Measurements from ENCODE around the gene RNF20.

Gene RNF20

DNA sequence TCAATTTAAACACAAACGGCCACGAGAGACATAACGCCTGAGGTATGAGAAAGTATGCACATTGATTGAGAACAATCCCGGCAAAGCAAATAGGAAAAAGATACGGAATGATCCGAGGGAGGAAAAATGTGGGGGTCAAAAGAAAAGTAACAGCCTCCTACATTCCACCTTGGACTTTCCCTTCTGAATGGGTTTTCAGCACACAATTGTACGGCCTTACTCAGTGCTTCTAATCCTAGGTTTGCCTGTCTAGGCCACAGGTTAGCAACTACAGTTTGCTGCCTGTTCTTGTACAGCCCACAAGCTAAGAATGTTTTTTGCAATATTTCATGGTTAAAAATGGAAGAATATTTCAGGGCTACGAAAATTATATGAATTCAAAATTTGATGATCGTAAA, 46.2 kb upstream of the RNF20 start (continued):
- TF ChIP-seq KLF8 (tag by site-specific recombination; IDR thresholded peaks at IDR 0.05), result no peak
- TF ChIP-seq, protein P1, sequence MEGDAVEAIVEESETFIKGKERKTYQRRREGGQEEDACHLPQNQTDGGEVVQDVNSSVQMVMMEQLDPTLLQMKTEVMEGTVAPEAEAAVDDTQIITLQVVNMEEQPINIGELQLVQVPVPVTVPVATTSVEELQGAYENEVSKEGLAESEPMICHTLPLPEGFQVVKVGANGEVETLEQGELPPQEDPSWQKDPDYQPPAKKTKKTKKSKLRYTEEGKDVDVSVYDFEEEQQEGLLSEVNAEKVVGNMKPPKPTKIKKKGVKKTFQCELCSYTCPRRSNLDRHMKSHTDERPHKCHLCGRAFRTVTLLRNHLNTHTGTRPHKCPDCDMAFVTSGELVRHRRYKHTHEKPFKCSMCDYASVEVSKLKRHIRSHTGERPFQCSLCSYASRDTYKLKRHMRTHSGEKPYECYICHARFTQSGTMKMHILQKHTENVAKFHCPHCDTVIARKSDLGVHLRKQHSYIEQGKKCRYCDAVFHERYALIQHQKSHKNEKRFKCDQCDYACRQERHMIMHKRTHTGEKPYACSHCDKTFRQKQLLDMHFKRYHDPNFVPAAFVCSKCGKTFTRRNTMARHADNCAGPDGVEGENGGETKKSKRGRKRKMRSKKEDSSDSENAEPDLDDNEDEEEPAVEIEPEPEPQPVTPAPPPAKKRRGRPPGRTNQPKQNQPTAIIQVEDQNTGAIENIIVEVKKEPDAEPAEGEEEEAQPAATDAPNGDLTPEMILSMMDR (tag by site-specific recombination; IDR thresholded peaks at IDR 0.05), result no peak
- no peak for TF ChIP-seq ZNF404 (tag by site-specific recombination; IDR thresholded peaks at IDR 0.05)
- no peak for TF ChIP-seq WT1 (tag by site-specific recombination; IDR thresholded peaks at IDR 0.05)
- TF ChIP-seq, protein P2, sequence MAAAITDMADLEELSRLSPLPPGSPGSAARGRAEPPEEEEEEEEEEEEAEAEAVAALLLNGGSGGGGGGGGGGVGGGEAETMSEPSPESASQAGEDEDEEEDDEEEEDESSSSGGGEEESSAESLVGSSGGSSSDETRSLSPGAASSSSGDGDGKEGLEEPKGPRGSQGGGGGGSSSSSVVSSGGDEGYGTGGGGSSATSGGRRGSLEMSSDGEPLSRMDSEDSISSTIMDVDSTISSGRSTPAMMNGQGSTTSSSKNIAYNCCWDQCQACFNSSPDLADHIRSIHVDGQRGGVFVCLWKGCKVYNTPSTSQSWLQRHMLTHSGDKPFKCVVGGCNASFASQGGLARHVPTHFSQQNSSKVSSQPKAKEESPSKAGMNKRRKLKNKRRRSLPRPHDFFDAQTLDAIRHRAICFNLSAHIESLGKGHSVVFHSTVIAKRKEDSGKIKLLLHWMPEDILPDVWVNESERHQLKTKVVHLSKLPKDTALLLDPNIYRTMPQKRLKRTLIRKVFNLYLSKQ (tag by site-specific recombination; IDR thresholded peaks at IDR 0.05; ENCODE audit: borderline replicate concordance), result no peak
- no peak for TF ChIP-seq ZBTB11 (tag by site-specific recombination; conservative IDR thresholded peaks at IDR 0.05; ENCODE audit: low read depth)
- no peak for TF ChIP-seq ZNF76 (tag by site-specific recombination; IDR thresholded peaks at IDR 0.05; ENCODE audit: borderline replicate concordance, low read depth)
- no peak for TF ChIP-seq ZNF600 (tag by site-specific recombination; IDR thresholded peaks at IDR 0.05)
- TF ChIP-seq SCRT2 (tag by site-specific recombination; IDR thresholded peaks at IDR 0.05), result no peak
- no peak for TF ChIP-seq ZXDB (tag by site-specific recombination; IDR thresholded peaks at IDR 0.05)
- no peak for TF ChIP-seq PBX3 (CRISPR knock-in tag; IDR thresholded peaks at IDR 0.05)
- no peak for TF ChIP-seq ZNF140 (tag by site-specific recombination; IDR thresholded peaks at IDR 0.05)
- TF ChIP-seq ZNF366 (tag by site-specific recombination; conservative IDR thresholded peaks at IDR 0.05), result 0 out of 2 replicates have a peak, but pooled peaks have one; percentile 8

GRCh38 chr9:101495810-101496209, 37.8 kb upstream of the RNF20 start:
- Histone ChIP-seq H3K27ac (ENCODE audit: extremely low read depth, low read depth, low read length) (no peak overlapping the region), H3K4me3 (ENCODE audit: low read depth, low read length) (no peak overlapping the region), H3K36me3 (ENCODE audit: control insufficient read depth in 2 of 2, insufficient read depth in 1 of 2, low read length in 2 of 2) (no peaks in the 10 kb centered on the region), H3K9me3 (ENCODE audit: control insufficient read depth, insufficient read depth, low read depth, low read length) (no peaks in the 10 kb centered on the region), H3K4me1 (ENCODE audit: control insufficient read depth, insufficient read depth, low read length) (peaks cover 6% of the 10 kb centered on the region; the same call in 1 of the 2 replicates)
- ChIA-PET POLR2A (no interaction called here), CTCF (interaction anchor here (0.7 kb wide), 1 partner anchor 37 kb away, joined by 3 read pairs; no protein-coding TSS in a partner anchor)
- TF ChIP-seq ZSCAN30 (tag by site-specific recombination; IDR thresholded peaks at IDR 0.05) (no peak), ZFP37 (tag by site-specific recombination; IDR thresholded peaks at IDR 0.05) (no peak), GLIS2 (tag by site-specific recombination; IDR thresholded peaks at IDR 0.05) (no peak), ZNF529 (tag by site-specific recombination; IDR thresholded peaks at IDR 0.05; ENCODE audit: insufficient replicate concordance) (no peak), ZNF843 (tag by site-specific recombination; IDR thresholded peaks at IDR 0.05) (no peak), ZNF670 (tag by site-specific recombination; IDR thresholded peaks at IDR 0.05; ENCODE audit: low read depth) (no peak), ZNF175 (tag by site-specific recombination; IDR thresholded peaks at IDR 0.05) (no peak), GFI1B (tag by site-specific recombination; IDR thresholded peaks at IDR 0.05) (no peak), WT1 (tag by site-specific recombination; IDR thresholded peaks at IDR 0.05) (no peak), ZNF701 (tag by site-specific recombination; IDR thresholded peaks at IDR 0.05) (no peak), ZNF600 (tag by site-specific recombination; IDR thresholded peaks at IDR 0.05) (no peak), SALL2 (tag by site-specific recombination; IDR thresholded peaks at IDR 0.05; ENCODE audit: borderline replicate concordance) (no peak), BCL11B (tag by site-specific recombination; IDR thresholded peaks at IDR 0.05; ENCODE audit: low read depth) (no peak), ZNF223 (tag by site-specific recombination; IDR thresholded peaks at IDR 0.05) (no peak), ZNF132 (tag by site-specific recombination; IDR thresholded peaks at IDR 0.05; ENCODE audit: borderline replicate concordance) (no peak), BCL6B (tag by site-specific recombination; IDR thresholded peaks at IDR 0.05) (no peak), ZNF292 (tag by site-specific recombination; IDR thresholded peaks at IDR 0.05; ENCODE audit: borderline replicate concordance, low read depth) (no peak), ZNF335 (tag by site-specific recombination; conservative IDR thresholded peaks at IDR 0.05) (0 out of 2 replicates have a peak, but pooled peaks have one; percentile 30), ZSCAN16 (tag by site-specific recombination; IDR thresholded peaks at IDR 0.05) (no peak)

All from HEK293 (cell line).